HG03175 (cell line): ENCODE data around the gene UPK1B.
"Not testable (repeated sequence)": the region's sequence is repeated elsewhere in the genome, so short reads cannot be mapped to it uniquely, and the experiment has no call there.

Experiments used
- ATAC-seq: cut with Tn5 transposase; IDR thresholded peaks from one replicate; pipeline ENCODE4 v1.9.1; 2021; ENCODE audit warnings: mild to moderate bottlenecking, moderate library complexity; ENCODE audit not compliant: unreplicated experiment

Gene UPK1B

DNA sequence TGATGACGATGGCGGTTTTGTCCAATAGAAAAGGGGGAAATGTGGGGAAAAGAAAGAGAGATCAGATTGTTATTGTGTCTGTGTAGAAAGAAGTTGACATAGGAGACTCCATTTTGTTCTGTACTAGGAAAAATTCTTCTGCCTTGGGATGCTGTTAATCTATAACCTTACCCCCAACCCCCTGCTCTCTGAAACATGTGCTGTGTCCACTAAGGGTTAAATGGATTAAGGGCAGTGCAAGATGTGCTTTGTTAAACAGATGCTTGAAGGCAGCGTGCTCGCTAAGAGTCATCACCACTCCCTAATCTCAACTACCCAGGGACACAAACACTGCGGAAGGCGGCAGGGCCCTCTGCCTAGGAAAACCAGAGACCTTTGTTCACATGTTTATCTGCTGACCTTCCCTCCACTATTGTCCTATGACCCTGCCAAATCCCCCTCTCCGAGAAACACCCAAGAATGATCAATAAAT, 69.7 kb downstream of the UPK1B start:
- not testable (repeated sequence) for ATAC-seq

DNA sequence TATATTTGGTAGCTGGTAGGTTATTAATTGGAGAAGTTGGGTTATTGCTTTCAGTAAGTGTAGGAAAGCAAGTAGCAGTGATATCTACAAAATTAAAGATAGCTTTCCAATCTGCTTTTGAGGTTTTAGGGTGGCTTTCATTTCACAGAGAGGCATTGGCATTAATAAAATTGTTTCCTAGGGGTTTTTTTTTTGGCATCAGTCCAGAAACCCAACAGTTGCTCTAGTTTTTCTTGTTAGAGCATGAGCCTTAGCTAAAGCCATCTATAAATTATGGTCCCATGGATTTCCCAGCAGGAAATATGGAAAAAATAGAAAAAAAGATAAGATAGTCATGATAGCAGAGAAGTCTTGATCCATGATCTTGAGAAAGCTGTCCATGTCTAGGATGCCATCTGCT, 70.3 kb downstream of the UPK1B start:
- no peak for ATAC-seq

DNA sequence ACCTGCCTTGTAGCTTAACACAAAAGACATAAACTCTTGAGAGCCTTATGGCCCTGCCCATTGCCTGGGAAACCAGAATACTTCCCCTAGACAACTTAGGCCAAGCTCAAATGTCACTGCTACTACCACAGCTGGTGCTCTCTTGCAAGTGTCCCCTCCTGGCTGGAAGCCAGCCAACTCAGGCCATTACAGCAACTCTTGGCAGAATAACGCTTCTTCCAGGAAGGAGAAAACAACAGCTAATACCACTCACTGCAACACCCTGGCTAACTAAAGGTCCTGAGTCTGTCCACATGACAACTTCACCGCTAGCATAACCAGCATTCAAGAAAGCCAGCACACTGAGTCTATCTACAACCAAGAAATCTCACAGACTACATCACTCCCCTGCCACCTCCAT, 72.4 kb downstream of the UPK1B start:
- ATAC-seq, result no peak
